ENCODE data around the gene VDAC2.

DNA sequence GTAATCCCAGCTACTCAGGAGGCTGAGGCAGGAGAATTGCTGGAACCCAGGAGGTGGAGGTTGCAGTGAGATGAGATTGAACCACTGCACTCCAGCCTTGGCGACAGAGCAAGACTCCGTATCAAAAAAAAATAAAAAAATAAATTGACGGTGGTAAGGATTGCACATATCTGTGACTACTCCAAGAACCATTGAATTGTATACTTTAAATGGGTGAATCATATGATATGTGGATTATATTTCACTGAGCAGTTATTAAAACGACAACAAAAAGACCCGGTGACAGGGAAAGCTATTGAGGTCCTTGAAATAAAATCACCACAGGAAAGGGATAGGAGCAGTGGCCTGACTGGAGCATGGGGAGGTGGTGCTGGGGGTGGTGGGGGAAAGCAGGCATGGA lies 56.3 kb downstream of the VDAC2 start:
- TF ChIP-seq CTCF (conservative IDR thresholded peaks at IDR 0.05 in 1 of 2, IDR thresholded peaks at IDR 0.05 in 1 of 2; ENCODE audit: extremely low read depth in 1 of 2, insufficient read depth in 1 of 2, low read depth in 1 of 2, low read length in 2 of 2) = no peak
- TF ChIP-seq EZH2 (IDR thresholded peaks at IDR 0.05; ENCODE audit: borderline replicate concordance, low read length) = no peak
